Retinal pigment epithelial cell (primary cell): ENCODE results near the gene LIPE.

Source experiments
- DNase-seq: peaks from one replicate; pipeline ENCODE4 v3.0.0-alpha.2; 2010; ENCODE audit warnings: low read depth
- H3K4me3 ChIP-seq: 2 replicates; pipeline ENCODE4 v1.5.1; 2011; ENCODE audit warnings: mild to moderate bottlenecking, low read length, control low read depth, moderate library complexity
- CTCF ChIP-seq: conservative IDR thresholded peaks from 2 replicates; pipeline ENCODE4 v1.5.1; 2011; ENCODE audit warnings: low read depth, low read length, control low read depth, inconsistent platforms

LIPE gene

GRCh38 chr19:42386974-42387707 is 40.0 kb downstream of the LIPE start:
- DNase-seq, result no peak
- H3K4me3 ChIP-seq, result peak overlapping the region; percentile 30

GRCh38 chr19:42380155-42380554 is 47.0 kb downstream of the LIPE start:
- no peak for DNase-seq
- no peak overlapping the region for H3K4me3 ChIP-seq
- TF ChIP-seq CTCF, result no peak

More at GRCh38 chr19:42386974-42387707, 40.0 kb downstream of the LIPE start:
- peak; percentile 54 for TF ChIP-seq CTCF

GRCh38 chr19:42378225-42379215 is 48.7 kb downstream of the LIPE start:
- DNase-seq, result no peak
- TF ChIP-seq CTCF, result no peak
- H3K4me3 ChIP-seq, result no peak overlapping the region

- DNase-seq, result no peak
- H3K4me3 ChIP-seq, result no peak overlapping the region
- no peak for TF ChIP-seq CTCF
These were observed 51.0 kb downstream of the LIPE start for GRCh38 chr19:42376177-42376555.

GRCh38 chr19:42375415-42376176 is 51.6 kb downstream of the LIPE start:
- no peak for TF ChIP-seq CTCF
- H3K4me3 ChIP-seq, result no peak overlapping the region
- DNase-seq, result no peak

GRCh38 chr19:42374826-42375376 is 52.3 kb downstream of the LIPE start:
- no peak for DNase-seq
- H3K4me3 ChIP-seq, result no peak overlapping the region
- no peak for TF ChIP-seq CTCF
